IPS-20b (cell line): ENCODE measurements around the gene TTC28.

Experiments
- H3K27ac ChIP-seq: one replicate; pipeline ENCODE4 v1.5.1; 2013; ENCODE audit warnings: low read length
- H3K27me3 ChIP-seq: 2 replicates; pipeline ENCODE4 v1.6.1; 2013; ENCODE audit warnings: mild to moderate bottlenecking, low read length, inconsistent platforms; ENCODE audit not compliant: insufficient read depth
- H3K36me3 ChIP-seq: 2 replicates; pipeline ENCODE4 v1.6.1; 2013; ENCODE audit warnings: low read depth, mild to moderate bottlenecking, inconsistent platforms, low read length, moderate library complexity; ENCODE audit not compliant: insufficient read depth
- H3K4me1 ChIP-seq: 2 replicates; pipeline ENCODE4 v1.6.1; 2013; ENCODE audit warnings: mild to moderate bottlenecking, control low read depth, inconsistent platforms, low read length, moderate library complexity; ENCODE audit not compliant: insufficient read depth
- H3K4me3 ChIP-seq: 2 replicates; pipeline ENCODE4 v1.5.1; 2013; ENCODE audit warnings: mild to moderate bottlenecking, low read length, inconsistent platforms
- H3K9ac ChIP-seq: 2 replicates; pipeline ENCODE4 v1.6.1; 2013; ENCODE audit warnings: low read depth, mild to moderate bottlenecking, inconsistent platforms, low read length, moderate library complexity
- H3K9me3 ChIP-seq: 2 replicates; pipeline ENCODE4 v1.6.1; 2013; ENCODE audit warnings: mild to moderate bottlenecking, low read depth, low read length, inconsistent platforms; ENCODE audit not compliant: insufficient read depth

The TTC28 gene

DNA sequence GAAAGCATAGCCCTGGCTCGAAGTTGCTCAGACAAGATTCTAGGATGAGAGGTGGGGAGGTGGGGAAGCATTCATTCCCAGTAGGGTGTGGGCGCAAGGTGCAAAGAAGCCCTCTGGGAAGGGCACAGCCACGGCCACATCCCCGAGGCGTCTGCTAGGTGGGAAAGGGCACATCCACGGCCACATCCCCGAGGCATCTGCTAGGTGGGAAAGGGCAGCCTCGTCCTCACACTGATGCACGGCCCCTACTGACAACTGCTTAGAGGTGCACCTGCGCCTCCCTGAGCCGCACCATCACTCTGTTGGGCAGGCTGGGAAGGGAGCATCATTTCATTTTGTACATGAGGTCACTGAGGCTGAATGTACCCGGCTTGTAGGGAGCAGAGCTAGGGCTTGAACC, 666.0 kb downstream of the TTC28 start:
- Histone ChIP-seq H3K4me3 (no peak overlapping the region), H3K4me1 (peaks cover 3% of the 10 kb centered on the region; the same call in 1 of the 2 replicates), H3K9me3 (no peaks in the 10 kb centered on the region), H3K36me3 (no peaks in the 10 kb centered on the region), H3K27ac (no peak overlapping the region), H3K9ac (no peak overlapping the region; the same call in 1 of the 2 replicates), H3K27me3 (no peaks in the 10 kb centered on the region)

DNA sequence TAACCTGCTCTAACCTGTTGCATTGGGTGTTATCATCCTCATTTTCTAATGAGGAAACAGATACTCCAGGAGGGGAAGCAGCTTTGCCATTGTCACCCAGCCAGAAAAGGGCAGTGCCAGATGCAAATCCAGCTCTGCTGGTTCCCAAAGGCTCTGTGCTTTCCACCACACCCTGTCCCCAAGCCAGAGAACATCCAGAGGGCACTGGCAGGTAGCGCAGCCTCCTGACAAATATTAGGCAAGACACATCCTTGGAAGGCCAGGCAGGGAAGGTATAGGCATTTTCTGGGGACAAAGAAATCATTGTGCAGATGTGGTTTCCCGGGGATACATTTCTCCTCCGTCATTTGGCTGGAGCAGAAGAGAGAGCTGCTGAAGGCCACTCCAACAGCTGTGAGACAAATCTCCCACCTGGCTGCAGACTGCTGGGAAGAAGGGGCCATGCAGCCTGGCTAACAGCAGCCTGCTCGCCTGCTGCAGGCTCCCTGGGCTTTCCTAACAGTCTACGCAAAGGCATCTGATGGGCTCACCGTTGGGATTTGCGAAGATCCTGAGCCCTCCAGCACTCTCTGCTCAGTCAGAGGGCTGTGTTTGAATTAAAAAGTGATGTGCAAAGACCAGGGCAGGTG, 666.7 kb downstream of the TTC28 start:
- Histone ChIP-seq H3K9ac (no peak overlapping the region), H3K36me3 (no peaks in the 10 kb centered on the region), H3K27ac (no peak overlapping the region), H3K27me3 (no peaks in the 10 kb centered on the region), H3K4me1 (peaks cover 3% of the 10 kb centered on the region; the same call in 1 of the 2 replicates), H3K9me3 (no peaks in the 10 kb centered on the region), H3K4me3 (no peak overlapping the region)

DNA sequence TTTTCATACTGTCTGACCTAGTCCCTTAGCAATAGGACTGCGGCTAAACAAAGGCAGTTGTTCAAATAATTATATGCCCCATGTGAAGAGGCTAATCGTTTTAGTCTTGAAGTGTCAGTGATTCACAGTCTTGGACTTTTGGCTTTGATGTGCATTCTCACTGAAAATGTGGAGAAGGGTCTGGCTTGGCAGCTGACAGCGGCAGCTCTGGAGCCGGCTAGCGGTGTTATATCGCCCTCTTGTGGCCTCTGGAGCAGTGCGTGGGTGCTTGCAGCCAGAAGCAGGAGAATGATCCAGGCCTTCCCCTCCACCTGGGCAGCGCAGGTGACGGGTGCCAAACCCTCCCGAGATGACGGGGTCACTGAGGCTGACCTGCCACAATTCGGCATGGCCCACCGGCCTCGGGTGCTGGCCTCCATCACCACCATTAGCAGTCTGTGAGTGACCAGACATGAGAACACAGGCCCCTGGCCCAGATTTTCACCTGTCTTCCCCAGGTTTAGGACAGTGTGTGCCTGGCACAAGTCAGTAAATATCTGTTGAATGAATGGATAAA, 670.3 kb downstream of the TTC28 start:
- Histone ChIP-seq H3K4me1 (peaks cover 3% of the 10 kb centered on the region; the same call in 1 of the 2 replicates), H3K27me3 (no peaks in the 10 kb centered on the region), H3K9ac (no peak overlapping the region), H3K9me3 (no peaks in the 10 kb centered on the region), H3K4me3 (no peak overlapping the region), H3K36me3 (no peaks in the 10 kb centered on the region), H3K27ac (no peak overlapping the region)

DNA sequence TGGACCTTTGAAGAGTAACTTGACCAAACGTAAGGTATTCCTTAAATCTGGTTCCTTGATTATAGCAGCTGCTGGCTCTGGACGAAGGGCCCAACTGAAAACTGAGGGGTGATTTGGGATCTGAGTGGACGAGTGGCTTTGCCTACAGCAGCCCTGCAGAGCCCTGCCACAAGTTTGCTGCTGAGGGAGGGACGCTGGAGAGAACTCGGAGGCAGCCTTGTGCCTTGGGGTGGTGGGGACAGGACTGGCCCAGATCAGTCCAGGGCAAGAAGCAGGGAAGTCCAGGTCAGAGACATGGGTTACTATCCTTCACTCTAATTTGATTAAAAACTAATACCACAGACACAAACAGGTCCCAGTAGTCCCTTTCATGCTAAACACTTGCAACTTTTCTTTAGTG, 671.0 kb downstream of the TTC28 start:
- H3K9ac ChIP-seq = no peak overlapping the region
- no peaks in the 10 kb centered on the region for H3K27me3 ChIP-seq
- no peaks in the 10 kb centered on the region for H3K9me3 ChIP-seq
- no peak overlapping the region for H3K27ac ChIP-seq
- H3K36me3 ChIP-seq = no peaks in the 10 kb centered on the region
- H3K4me3 ChIP-seq = no peak overlapping the region
- peaks cover 3% of the 10 kb centered on the region; the same call in 1 of the 2 replicates for H3K4me1 ChIP-seq

DNA sequence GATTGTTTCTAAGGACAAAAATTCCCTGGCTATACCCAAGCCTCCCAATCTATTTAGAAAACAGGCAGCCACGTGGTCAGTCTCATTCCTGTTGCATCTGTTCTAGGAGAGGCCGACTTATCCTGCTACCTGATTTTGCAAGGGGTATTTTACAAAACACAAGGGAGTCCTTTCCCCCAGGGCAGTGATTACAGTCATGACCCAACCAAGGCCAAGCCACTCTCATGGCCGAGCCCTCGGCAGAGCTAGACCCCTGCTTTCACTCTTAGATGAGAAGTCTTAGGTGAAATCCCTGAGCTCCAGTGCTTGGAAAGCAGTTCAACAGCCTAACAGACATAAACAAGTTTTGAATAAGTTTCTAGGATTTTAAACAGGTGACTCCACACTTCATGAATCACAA, 671.6 kb downstream of the TTC28 start:
- no peaks in the 10 kb centered on the region for H3K9me3 ChIP-seq
- no peaks in the 10 kb centered on the region for H3K36me3 ChIP-seq
- H3K4me3 ChIP-seq = no peak overlapping the region
- H3K27ac ChIP-seq = no peak overlapping the region
- peaks cover 3% of the 10 kb centered on the region; the same call in 1 of the 2 replicates for H3K4me1 ChIP-seq
- H3K9ac ChIP-seq = no peak overlapping the region
- H3K27me3 ChIP-seq = no peaks in the 10 kb centered on the region

DNA sequence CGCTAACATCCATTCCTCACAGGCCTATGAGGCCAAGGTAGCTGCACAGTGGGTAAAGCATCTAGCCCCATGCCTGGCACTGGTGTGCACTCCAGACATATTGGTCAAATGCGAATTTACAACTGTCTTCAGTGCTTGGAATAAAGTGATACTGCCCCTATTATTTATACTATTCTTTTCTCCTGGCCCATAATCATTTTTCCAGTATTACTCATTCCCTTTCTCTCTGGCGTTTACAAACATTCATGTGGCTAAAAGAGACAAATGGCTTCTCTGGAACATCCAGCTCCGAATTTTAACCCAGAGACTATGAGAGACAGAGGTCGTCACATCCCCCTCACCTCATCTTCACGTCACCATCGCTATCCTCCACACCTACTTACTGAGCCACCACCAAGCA, 673.4 kb downstream of the TTC28 start:
- H3K9ac ChIP-seq = no peak overlapping the region
- no peaks in the 10 kb centered on the region for H3K27me3 ChIP-seq
- H3K27ac ChIP-seq = no peak overlapping the region
- H3K4me3 ChIP-seq = no peak overlapping the region
- no peaks in the 10 kb centered on the region for H3K36me3 ChIP-seq
- H3K9me3 ChIP-seq = no peaks in the 10 kb centered on the region
- peaks cover 3% of the 10 kb centered on the region; the same call in 1 of the 2 replicates for H3K4me1 ChIP-seq

DNA sequence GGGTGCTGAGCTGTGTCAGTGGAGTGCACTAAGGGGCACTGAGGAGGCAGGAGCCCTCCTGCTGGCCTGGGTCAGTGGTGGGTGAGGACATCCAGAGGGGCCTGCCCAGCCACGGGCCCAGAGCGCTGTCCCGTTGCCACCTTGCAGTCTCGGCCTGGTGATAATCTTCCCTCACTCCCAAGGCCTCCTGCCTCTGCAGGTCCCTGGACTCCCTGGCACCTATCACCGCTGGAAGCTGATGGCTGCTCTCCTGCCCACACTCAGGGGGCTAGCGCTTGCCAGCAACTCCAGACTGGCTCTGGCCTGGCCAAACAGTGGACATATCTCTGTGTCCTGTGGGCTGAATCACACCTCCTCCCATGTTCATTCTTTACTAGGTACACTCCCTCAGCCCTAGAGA, 674.1 kb downstream of the TTC28 start:
- Histone ChIP-seq H3K27me3 (no peaks in the 10 kb centered on the region), H3K4me3 (no peak overlapping the region), H3K27ac (no peak overlapping the region), H3K36me3 (no peaks in the 10 kb centered on the region), H3K4me1 (peaks cover 3% of the 10 kb centered on the region; the same call in 1 of the 2 replicates), H3K9me3 (no peaks in the 10 kb centered on the region), H3K9ac (no peak overlapping the region)

DNA sequence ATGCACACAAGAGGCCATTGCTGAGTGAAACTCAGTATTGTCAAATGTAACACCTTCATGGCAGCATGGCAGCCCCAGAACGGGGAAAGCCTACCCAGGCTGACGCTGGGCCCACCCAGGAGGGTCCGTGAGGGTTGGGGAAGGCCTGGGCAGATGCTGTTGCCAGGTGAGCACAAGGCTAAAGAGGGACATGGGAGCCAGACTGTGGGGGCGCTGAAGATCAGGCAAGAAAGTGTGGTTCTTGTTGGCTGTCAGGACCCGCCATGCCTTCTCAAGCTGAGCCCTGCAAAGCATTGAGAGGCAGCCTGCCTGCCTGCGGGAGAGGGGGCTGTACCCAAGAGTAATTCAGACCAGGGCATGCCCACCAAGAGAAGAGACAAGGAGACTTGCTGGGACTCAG, 675.6 kb downstream of the TTC28 start:
- no peaks in the 10 kb centered on the region for H3K27me3 ChIP-seq
- no peaks in the 10 kb centered on the region for H3K9me3 ChIP-seq
- H3K4me1 ChIP-seq = peaks cover 1% of the 10 kb centered on the region; the same call in 1 of the 2 replicates
- H3K4me3 ChIP-seq = no peak overlapping the region
- no peaks in the 10 kb centered on the region for H3K36me3 ChIP-seq
- no peak overlapping the region for H3K27ac ChIP-seq
- H3K9ac ChIP-seq = no peak overlapping the region

DNA sequence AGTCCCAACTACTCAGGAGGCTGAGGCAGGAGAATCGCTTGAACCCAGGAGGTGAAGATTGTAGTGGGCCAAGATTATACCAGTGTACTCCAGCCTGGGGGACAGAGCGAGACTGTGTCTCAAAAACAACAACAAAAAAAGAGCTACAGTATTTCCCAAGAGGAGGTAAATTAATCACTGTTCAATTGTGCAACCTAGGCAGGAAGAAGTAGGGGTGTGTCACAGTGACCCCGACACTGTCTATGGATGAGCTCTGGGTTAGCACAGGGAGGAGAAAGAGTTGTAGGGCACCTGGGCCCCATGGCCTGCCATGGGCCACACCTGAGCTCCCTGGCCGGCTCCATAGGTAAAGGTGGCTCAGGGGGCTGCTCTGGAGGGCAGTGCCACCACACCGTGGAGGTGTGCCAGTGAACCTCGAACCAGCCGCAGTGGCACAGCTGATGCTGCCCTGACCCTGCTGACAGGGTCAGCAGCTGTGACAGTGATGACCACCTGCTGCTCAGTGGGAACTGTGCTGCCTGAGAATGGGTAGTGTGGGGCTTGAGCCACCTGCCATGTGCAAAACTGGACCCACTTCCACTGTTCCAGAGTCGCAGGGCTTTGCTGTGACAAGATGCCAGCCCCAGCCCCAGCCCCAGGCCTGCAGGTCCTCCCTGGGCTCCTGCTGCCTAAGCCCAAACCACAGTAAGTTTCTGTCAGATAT, 676.6 kb downstream of the TTC28 start:
- no peaks in the 10 kb centered on the region for H3K9me3 ChIP-seq

DNA sequence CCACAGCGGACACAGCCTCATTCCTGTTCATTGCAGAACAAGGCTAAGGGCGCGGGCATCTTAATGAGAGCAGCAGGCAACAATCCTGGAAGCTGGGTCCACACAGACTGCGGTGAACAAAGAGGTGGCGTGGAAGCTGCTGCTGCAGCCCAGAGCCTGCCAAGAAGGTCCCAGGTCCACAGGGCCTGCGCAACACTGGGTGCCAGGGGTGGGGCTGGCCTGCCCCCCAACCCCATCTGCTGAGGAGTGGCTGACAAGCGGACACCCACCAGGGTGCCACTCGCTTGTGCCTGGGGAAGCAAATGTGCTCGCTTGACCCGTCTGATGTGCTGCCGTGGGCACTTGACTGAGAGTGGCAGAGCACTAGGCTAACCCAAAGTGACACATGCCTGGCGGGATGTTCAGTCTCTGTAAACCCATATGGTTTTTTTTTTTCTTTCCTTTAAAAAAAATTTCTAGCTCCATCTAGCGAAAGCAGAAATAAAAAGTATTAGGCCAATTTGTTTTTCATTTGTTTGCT, 677.4 kb downstream of the TTC28 start:
- Histone ChIP-seq H3K27me3 (no peaks in the 10 kb centered on the region), H3K9me3 (no peaks in the 10 kb centered on the region), H3K4me1 (no peaks in the 10 kb centered on the region), H3K9ac (no peak overlapping the region), H3K36me3 (no peaks in the 10 kb centered on the region), H3K27ac (no peak overlapping the region), H3K4me3 (no peak overlapping the region)

More for the DNA sequence above, 676.6 kb downstream of the TTC28 start:
- Histone ChIP-seq H3K4me3 (no peak overlapping the region), H3K36me3 (no peaks in the 10 kb centered on the region), H3K27ac (no peak overlapping the region), H3K9ac (no peak overlapping the region), H3K27me3 (no peaks in the 10 kb centered on the region), H3K4me1 (no peaks in the 10 kb centered on the region)

DNA sequence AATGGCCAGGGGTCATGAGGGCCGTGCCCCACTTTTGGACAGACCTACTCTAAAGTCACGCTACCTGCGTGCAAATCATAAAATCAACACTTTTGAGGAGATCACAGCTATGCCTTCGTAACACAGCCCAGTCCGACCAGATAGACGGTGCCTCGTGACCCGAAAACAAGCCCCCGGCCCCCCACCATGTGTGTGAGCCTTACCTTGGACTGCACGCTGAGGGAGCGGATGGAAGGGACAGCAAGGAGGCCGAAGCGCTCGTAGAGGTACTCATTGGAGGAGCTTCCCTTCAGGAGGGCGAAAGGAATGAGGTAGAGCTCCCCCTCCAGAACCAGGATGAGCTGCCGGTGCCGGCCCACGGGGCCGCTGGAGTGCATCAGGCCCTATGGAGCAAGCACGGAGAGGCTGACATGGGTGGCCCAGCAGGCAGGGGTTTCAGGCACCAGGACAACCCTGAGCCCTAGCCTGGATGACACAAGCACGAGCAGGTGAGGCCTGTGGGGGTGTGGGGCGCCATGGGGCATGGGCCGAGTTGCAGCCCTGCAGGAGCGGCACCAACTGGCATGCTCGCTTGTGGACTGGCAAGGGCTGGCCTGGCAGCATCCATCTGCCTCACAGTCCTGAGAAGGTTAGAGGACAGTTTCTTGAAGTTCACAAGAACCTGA, 678.3 kb downstream of the TTC28 start:
- Histone ChIP-seq H3K27me3 (no peaks in the 10 kb centered on the region), H3K4me1 (no peaks in the 10 kb centered on the region), H3K9ac (no peak overlapping the region), H3K4me3 (no peak overlapping the region), H3K36me3 (no peaks in the 10 kb centered on the region), H3K27ac (no peak overlapping the region), H3K9me3 (no peaks in the 10 kb centered on the region)
